Measurements from ENCODE around the gene STARD9. TPM values are rescaled to one million over a fixed set of nuclear protein-coding genes. Genes with fewer than 3 reads are reported as not detected.
A peak's percentile ranks its signal among the peaks of the same experiment; 100 is the strongest.

The STARD9 gene
- total RNA-seq, 1 experiment from 2014 or later, result 0.86 TPM

- Histone ChIP-seq H3K9me3 (no peaks in the 10 kb centered on the region), H3K4me1 (no peaks in the 10 kb centered on the region), H3K4me3 (ENCODE audit: low read depth, low read length) (no peak overlapping the region), H3K27me3 (replicated peaks; ENCODE audit: control insufficient read depth, insufficient read depth, low read length) (no peaks in the 10 kb centered on the region), H3K36me3 (ENCODE audit: control insufficient read depth, insufficient read depth, low read length) (no peaks in the 10 kb centered on the region; the same call in 1 of the 2 replicates)
- H3K27me3 Mint-ChIP-seq (ENCODE audit: insufficient read depth, unreplicated experiment), result no peaks in the 10 kb centered on the region
- intact Hi-C loops (cut with micrococcal nuclease; ENCODE audit: unreplicated experiment), result no loop called here
- BruUV-seq (replicated peaks), result no TSS peak
- no peak for TF ChIP-seq CTCF (IDR thresholded peaks at IDR 0.05; ENCODE audit: insufficient read depth in 1 of 2, low read depth in 1 of 2, low read length in 1 of 2, severe bottlenecking in 1 of 2, unreplicated experiment in 1 of 2)
- peaks cover 28% of the 10 kb centered on the region for H3K36me3 Mint-ChIP-seq (ENCODE audit: insufficient read depth, unreplicated experiment)
- no peak for DNase-seq
- H3K4me1 Mint-ChIP-seq (ENCODE audit: low read depth, unreplicated experiment), result peaks cover 7% of the 10 kb centered on the region
- ChIA-PET CTCF (interaction anchor here (1.0 kb wide), 1 partner anchor 205 kb away, joined by 4 read pairs; no protein-coding TSS in a partner anchor), POLR2A (no interaction called here)
- H3K4me3 Mint-ChIP-seq (ENCODE audit: unreplicated experiment), result no peak overlapping the region
- no peaks in the 10 kb centered on the region for H3K9me3 Mint-ChIP-seq (ENCODE audit: unreplicated experiment)
- H3K27ac Mint-ChIP-seq (ENCODE audit: unreplicated experiment), result no peak overlapping the region
Measured at GRCh38 chr15:42721916-42722315, 146.5 kb downstream of the STARD9 start.

- POLR2A ChIA-PET, result no interaction called here
Measured at GRCh38 chr15:42723068-42723467, 147.7 kb downstream of the STARD9 start.

GRCh38 chr15:42724276-42724675 is 148.9 kb downstream of the STARD9 start:
- ChIA-PET POLR2A (no interaction called here), CTCF (no interaction called here)
- Mint-ChIP-seq H3K4me3 (ENCODE audit: unreplicated experiment) (no peak overlapping the region), H3K9me3 (ENCODE audit: unreplicated experiment) (no peaks in the 10 kb centered on the region), H3K27ac (ENCODE audit: unreplicated experiment) (no peak overlapping the region), H3K27me3 (ENCODE audit: insufficient read depth, unreplicated experiment) (no peaks in the 10 kb centered on the region), H3K36me3 (ENCODE audit: insufficient read depth, unreplicated experiment) (peaks cover 47% of the 10 kb centered on the region), H3K4me1 (ENCODE audit: low read depth, unreplicated experiment) (peaks cover 7% of the 10 kb centered on the region)
- no peak overlapping the region for H3K4me3 ChIP-seq (ENCODE audit: low read depth, low read length)
- no peaks in the 10 kb centered on the region for H3K9me3 ChIP-seq
- H3K36me3 ChIP-seq (ENCODE audit: control insufficient read depth, insufficient read depth, low read length), result no peaks in the 10 kb centered on the region; the same call in none of the 2 replicates
- intact Hi-C loops (cut with micrococcal nuclease; ENCODE audit: unreplicated experiment), result no loop called here
- no peaks in the 10 kb centered on the region for H3K27me3 ChIP-seq (replicated peaks; ENCODE audit: control insufficient read depth, insufficient read depth, low read length)
- DNase-seq, result no peak
- no TSS peak for BruUV-seq (replicated peaks)
- no peak for TF ChIP-seq CTCF (IDR thresholded peaks at IDR 0.05; ENCODE audit: insufficient read depth in 1 of 2, low read depth in 1 of 2, low read length in 1 of 2, severe bottlenecking in 1 of 2, unreplicated experiment in 1 of 2)
- no peaks in the 10 kb centered on the region for H3K4me1 ChIP-seq

More at GRCh38 chr15:42723068-42723467, 147.7 kb downstream of the STARD9 start:
- BruUV-seq (replicated peaks), result no TSS peak
- Mint-ChIP-seq H3K27me3 (ENCODE audit: insufficient read depth, unreplicated experiment) (no peaks in the 10 kb centered on the region), H3K27ac (ENCODE audit: unreplicated experiment) (no peak overlapping the region), H3K4me1 (ENCODE audit: low read depth, unreplicated experiment) (peaks cover 7% of the 10 kb centered on the region), H3K36me3 (ENCODE audit: insufficient read depth, unreplicated experiment) (peaks cover 39% of the 10 kb centered on the region), H3K4me3 (ENCODE audit: unreplicated experiment) (no peak overlapping the region), H3K9me3 (ENCODE audit: unreplicated experiment) (no peaks in the 10 kb centered on the region)
- CTCF ChIA-PET, result interaction anchor here (0.8 to 1.1 kb wide), 4 partner anchors 15 to 203 kb away, joined by 3 to 6 read pairs (median 4); no protein-coding TSS in a partner anchor
- DNase-seq, result no peak
- no peaks in the 10 kb centered on the region for H3K9me3 ChIP-seq
- H3K4me1 ChIP-seq, result no peaks in the 10 kb centered on the region
- no peaks in the 10 kb centered on the region; the same call in 1 of the 2 replicates for H3K36me3 ChIP-seq (ENCODE audit: control insufficient read depth, insufficient read depth, low read length)
- H3K4me3 ChIP-seq (ENCODE audit: low read depth, low read length), result no peak overlapping the region
- TF ChIP-seq CTCF (IDR thresholded peaks at IDR 0.05; ENCODE audit: insufficient read depth in 1 of 2, low read depth in 1 of 2, low read length in 1 of 2, severe bottlenecking in 1 of 2, unreplicated experiment in 1 of 2), result peak in 1 of 2 experiments; percentile 31
- no peaks in the 10 kb centered on the region for H3K27me3 ChIP-seq (replicated peaks; ENCODE audit: control insufficient read depth, insufficient read depth, low read length)
- intact Hi-C loops (cut with micrococcal nuclease; ENCODE audit: unreplicated experiment), result loop anchor here (1.0 kb wide), 1 partner anchor 19 kb away; no protein-coding TSS in a partner anchor
